Adrenal gland (tissue), 12 donors: ENCODE data around the gene HGS. TPM values are rescaled to one million over a fixed set of nuclear protein-coding genes. Genes with fewer than 3 reads are reported as not detected.

ENCODE experiments used
- DNase-seq, 7 donors: peaks; one replicate each; pipeline ENCODE4 v3.0.0-alpha.2; 2019 to 2020
- H3K27ac ChIP-seq, 5 donors: fragments of 200-600 bp; sonication (generic) in 4 of 5; 1 replicate in 3 of 5; 2 replicates in 2 of 5; pipeline versions ENCODE4 v1.5.1 to v1.8.0; 2016 to 2020; ENCODE audit warnings: mild to moderate bottlenecking in 1 of 5
- H3K27me3 ChIP-seq: fragments of 200-600 bp; 2 replicates; pipeline ENCODE4 v1.8.0; 2021
- H3K36me3 ChIP-seq, 2 donors: fragments of 200-600 bp; replicated peaks in 1 of 2; 1 replicate in 1 of 2; 2 replicates in 1 of 2; pipeline versions ENCODE4 v1.5.1 to v1.8.0; 2018 to 2022
- H3K4me1 ChIP-seq, 2 donors: fragments of 200-600 bp; replicated peaks in 1 of 2; 1 replicate in 1 of 2; 2 replicates in 1 of 2; pipeline versions ENCODE4 v1.5.1 to v1.8.0; 2018 to 2021
- H3K4me3 ChIP-seq, 4 donors: fragments of 200-600 bp; sonication (generic) in 3 of 4; one replicate each; pipeline ENCODE4 v1.5.1; 2016 to 2018
- H3K9me3 ChIP-seq, 3 donors: fragments of 200-600 bp; sonication (generic) in 1 of 3; replicated peaks in 1 of 3; 1 replicate in 2 of 3; 2 replicates in 1 of 3; pipeline versions ENCODE4 v1.5.1 to v1.8.0; 2016 to 2021
- CTCF ChIP-seq, 6 experiments: fragments of 450-650 bp in 4 of 6; fragments of 200-600 bp in 2 of 6; sonication (generic) in 1 of 6; IDR thresholded peaks; 1 replicate in 5 of 6; 2 replicates in 1 of 6; pipeline versions ENCODE4 v1.5.1 to v1.8.0; 2016 to 2021; ENCODE audit warnings: antibody characterized with exemption in 6 of 6, mild to moderate bottlenecking in 2 of 6, moderate library complexity in 1 of 6
- POLR2A ChIP-seq, 2 donors: fragments of 450-650 bp; IDR thresholded peaks; one replicate each; pipeline ENCODE4 v1.6.1; 2017; ENCODE audit warnings: antibody characterized with exemption in 2 of 2, mild to moderate bottlenecking in 2 of 2, moderate library complexity in 1 of 2
- WGBS, 4 donors: extraction: QIAGEN DNeasy Blood & Tissue Kit in 2 of 4; methylation state at CpG; one replicate each; pipeline versions ENCODE4 v1.1.5 to v1.1.7; 2013 to 2017; 5-methylcytosine and 5-hydroxymethylcytosine counted together
- intact Hi-C, 2 donors: fragments of 100-400 bp; cut with DNase I; formaldehyde crosslinking; loops; one replicate each; pipeline versions ENCODE4 v1.14.1 to v1.15.0; 2022 to 2023
- polyA plus RNA-seq, 3 donors: library from polyadenylated mRNA; stranded (reverse); fragments of 200-250 nt in 2 of 3; fragments of 350-450 nt in 1 of 3; fragmentation: Illumina TruSeq in 1 of 3; extraction: RNeasy Lipid Tissue Mini Kit (QIAGEN cat#74804) in 1 of 3; gene quantifications; one replicate each; pipeline ENCODE4 v1.2.3, GENCODE V29; 2013 to 2014
- total RNA-seq, 9 donors: library from RNA; depleted of rRNA in 4 of 9; stranded (reverse); fragments of >200 nt in 4 of 9; fragments of 120-200 nt in 1 of 9; fragmentation: NEBNext Ultra II Directional in 1 of 9; extraction: Animal tissue kit (Norgen Biotek cat#: 25700) in 1 of 9; gene quantifications; one replicate each; pipeline versions ENCODE4 v1.1.0 to v1.2.4, GENCODE V29; 2013 to 2023
- donor health status: healthy with polysubstance abuse.
- donor health status: Bipolar disorder and iron deficiency.
- donor health status: DM: yes; HTN: yes; CAD: no.
- donor health status: DM: no; HTN: no; CAD: no.
- donor health status: DM: no; HTN: no; CAD: no.
- donor health status: DM: yes; HTN: yes; CAD: no.

HGS gene
- total and polyA plus RNA-seq, 12 donors, result 51.7 to 384 (median 104) TPM

DNA sequence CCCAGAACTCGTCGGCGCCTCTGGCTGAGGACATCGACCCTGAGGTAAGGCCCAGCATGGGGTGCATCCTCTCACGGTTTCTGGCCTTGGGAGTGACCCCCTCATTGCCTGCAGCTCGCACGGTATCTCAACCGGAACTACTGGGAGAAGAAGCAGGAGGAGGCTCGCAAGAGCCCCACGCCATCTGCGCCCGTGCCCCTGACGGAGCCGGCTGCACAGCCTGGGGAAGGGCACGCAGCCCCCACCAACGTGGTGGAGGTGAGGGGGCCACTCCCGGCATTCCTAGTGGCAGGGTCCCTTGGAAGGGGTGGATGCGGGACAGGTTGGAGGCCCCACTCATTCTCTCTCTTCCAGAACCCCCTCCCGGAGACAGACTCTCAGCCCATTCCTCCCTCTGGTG, 11.0 kb downstream of the HGS start:
- no peaks in the 10 kb centered on the region for H3K27me3 ChIP-seq
- WGBS, 4 donors, result 87 to 94% (median 92%) methylated on average over 5 to 19 of the region's 19 CpGs

DNA sequence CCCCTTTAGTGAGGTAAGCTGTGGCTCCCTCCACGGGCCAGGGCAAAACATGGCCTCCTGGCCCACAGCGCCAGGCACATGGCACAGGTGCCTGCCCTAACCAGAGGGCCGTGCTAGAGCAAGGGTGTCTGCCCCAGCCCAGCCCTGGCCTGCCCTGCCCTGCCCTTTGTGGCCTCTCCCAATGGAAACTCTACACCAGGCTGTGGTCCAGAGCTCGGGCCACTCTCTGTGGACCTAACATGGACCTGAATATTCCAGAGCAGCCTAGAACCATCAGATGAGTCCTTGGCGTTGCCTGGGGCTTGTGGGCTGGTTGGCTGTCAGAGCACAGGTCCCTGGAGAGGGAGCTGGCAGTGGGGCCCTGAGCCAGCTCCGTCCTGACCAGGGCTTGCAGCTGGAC, 11.4 kb downstream of the HGS start:
- DNase-seq, result no peak
- Histone ChIP-seq H3K27ac (no peak overlapping the region), H3K4me3 (no peak overlapping the region), H3K36me3 (peaks cover 0 to 98% of the 10 kb centered on the region in 2 donors), H3K9me3 (no peaks in the 10 kb centered on the region), H3K27me3 (no peaks in the 10 kb centered on the region), H3K4me1 (no peaks in the 10 kb centered on the region)
- 83 to 100% (median 89%) methylated on average over 2 to 6 of the region's 6 CpGs for WGBS, 4 donors
- intact Hi-C loops, result no loop called here
- TF ChIP-seq POLR2A (IDR thresholded peaks at IDR 0.05), result no peak
- no peak for TF ChIP-seq CTCF (IDR thresholded peaks at IDR 0.05)

More for the DNA sequence above, 11.0 kb downstream of the HGS start:
- Histone ChIP-seq H3K27ac (no peak overlapping the region), H3K9me3 (no peaks in the 10 kb centered on the region), H3K36me3 (peaks cover 0 to 100% of the 10 kb centered on the region in 2 donors), H3K4me3 (no peak overlapping the region), H3K4me1 (no peaks in the 10 kb centered on the region)
- intact Hi-C loops, result no loop called here
- TF ChIP-seq CTCF (IDR thresholded peaks at IDR 0.05), result no peak
- TF ChIP-seq POLR2A (IDR thresholded peaks at IDR 0.05), result no peak
- DNase-seq, result no peak

- Histone ChIP-seq H3K4me3 (no peak overlapping the region), H3K27me3 (no peaks in the 10 kb centered on the region), H3K4me1 (peaks cover 0 to under 1% of the 10 kb centered on the region in 2 donors), H3K27ac (no peak overlapping the region), H3K9me3 (no peaks in the 10 kb centered on the region), H3K36me3 (peaks cover 0 to 96% of the 10 kb centered on the region in 2 donors)
- DNase-seq, result no peak
- TF ChIP-seq POLR2A (IDR thresholded peaks at IDR 0.05) (no peak), CTCF (IDR thresholded peaks at IDR 0.05) (no peak)
- intact Hi-C loops, result no loop called here
- 89 to 93% (median 91%) methylated on average over 13 to 22 of the region's 22 CpGs for WGBS, 4 donors
Measured at GRCh38 chr17:81695801-81696200, 12.0 kb downstream of the HGS start.

- WGBS, 4 donors, result 93 to 95% (median 95%) methylated on average over 29 to 40 of the region's 40 CpGs
- Histone ChIP-seq H3K4me3 (no peak overlapping the region), H3K4me1 (peaks cover 1 to 7% of the 10 kb centered on the region in 2 donors), H3K27me3 (no peaks in the 10 kb centered on the region), H3K36me3 (peaks cover 0 to 96% of the 10 kb centered on the region in 2 donors), H3K9me3 (no peaks in the 10 kb centered on the region), H3K27ac (no peak overlapping the region)
- no peak for DNase-seq
- TF ChIP-seq CTCF (IDR thresholded peaks at IDR 0.05) (no peak), POLR2A (IDR thresholded peaks at IDR 0.05) (no peak)
- intact Hi-C loops, result no loop called here
Measured at GRCh38 chr17:81696218-81696941, 12.6 kb downstream of the HGS start.
